Measurements from ENCODE around the gene RNPEPL1. TPM values are rescaled to one million over a fixed set of nuclear protein-coding genes. Genes with fewer than 3 reads are reported as not detected.
A peak's percentile ranks its signal among the peaks of the same experiment; 100 is the strongest.

Gene RNPEPL1
- total RNA-seq, 4 donors from 2014 or later, result 7.2 to 38.7 (median 14.4) TPM

DNA sequence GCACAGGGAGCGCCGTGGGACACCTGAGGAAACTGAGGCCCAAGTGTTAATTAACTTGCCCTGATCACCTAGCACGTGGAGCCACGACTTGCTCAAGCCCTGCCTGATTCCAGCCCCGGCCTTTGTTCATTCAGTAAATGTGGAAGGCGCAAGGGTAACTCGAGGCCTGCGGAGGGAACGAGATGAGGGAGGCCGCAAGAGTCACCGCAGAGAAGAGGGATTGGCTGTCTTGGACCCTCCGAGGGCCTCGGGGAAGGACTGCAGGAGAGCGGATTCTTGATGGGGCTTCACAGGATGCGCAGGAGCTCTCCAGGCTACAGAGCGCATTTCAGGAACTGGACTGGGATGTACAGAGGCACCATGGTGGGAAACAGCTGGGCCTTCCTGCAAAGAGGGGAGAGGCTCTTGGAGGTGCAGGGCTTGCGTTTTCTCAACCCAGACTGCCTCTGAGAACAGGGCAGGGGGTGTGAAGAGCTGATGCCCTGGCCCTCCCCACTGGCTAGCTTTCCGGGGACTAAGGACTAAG lies 10.0 kb upstream of the RNPEPL1 start:
- intact Hi-C loops (cut with DNase I; ENCODE audit: low total_unique reads), result no loop called here
- TF ChIP-seq, protein P1, sequence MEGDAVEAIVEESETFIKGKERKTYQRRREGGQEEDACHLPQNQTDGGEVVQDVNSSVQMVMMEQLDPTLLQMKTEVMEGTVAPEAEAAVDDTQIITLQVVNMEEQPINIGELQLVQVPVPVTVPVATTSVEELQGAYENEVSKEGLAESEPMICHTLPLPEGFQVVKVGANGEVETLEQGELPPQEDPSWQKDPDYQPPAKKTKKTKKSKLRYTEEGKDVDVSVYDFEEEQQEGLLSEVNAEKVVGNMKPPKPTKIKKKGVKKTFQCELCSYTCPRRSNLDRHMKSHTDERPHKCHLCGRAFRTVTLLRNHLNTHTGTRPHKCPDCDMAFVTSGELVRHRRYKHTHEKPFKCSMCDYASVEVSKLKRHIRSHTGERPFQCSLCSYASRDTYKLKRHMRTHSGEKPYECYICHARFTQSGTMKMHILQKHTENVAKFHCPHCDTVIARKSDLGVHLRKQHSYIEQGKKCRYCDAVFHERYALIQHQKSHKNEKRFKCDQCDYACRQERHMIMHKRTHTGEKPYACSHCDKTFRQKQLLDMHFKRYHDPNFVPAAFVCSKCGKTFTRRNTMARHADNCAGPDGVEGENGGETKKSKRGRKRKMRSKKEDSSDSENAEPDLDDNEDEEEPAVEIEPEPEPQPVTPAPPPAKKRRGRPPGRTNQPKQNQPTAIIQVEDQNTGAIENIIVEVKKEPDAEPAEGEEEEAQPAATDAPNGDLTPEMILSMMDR (IDR thresholded peaks at IDR 0.05), result no peak
- no peak for TF ChIP-seq POLR2A (IDR thresholded peaks at IDR 0.05)
- Histone ChIP-seq H3K9me3 (no peaks in the 10 kb centered on the region), H3K27me3 (peaks cover 0 to 7% of the 10 kb centered on the region in 2 donors), H3K27ac (no peak overlapping the region), H3K4me1 (peaks cover 0 to 16% of the 10 kb centered on the region in 2 donors), H3K4me3 (no peak overlapping the region), H3K36me3 (no peaks in the 10 kb centered on the region)
- no peak for DNase-seq

DNA sequence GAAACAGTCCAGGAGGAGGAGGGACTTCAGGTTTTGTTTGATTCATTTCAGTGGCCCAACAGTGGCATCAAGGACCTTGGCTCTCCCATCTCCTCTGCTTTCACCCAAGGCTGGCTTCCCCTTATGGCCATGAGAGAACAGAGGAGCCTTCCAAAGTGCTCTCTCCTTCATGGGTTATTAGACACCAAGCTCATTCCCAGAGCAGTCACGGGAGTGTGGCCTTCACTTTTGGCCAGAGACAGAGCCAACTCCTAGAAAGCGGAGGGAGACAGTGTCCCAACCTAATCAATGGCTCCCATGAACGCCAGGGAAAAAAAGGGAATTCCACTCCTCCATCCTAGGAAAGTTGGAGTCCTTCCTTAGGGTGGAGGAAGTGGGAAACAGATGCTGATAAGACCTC lies 9.0 kb upstream of the RNPEPL1 start:
- intact Hi-C loops (cut with DNase I; ENCODE audit: low total_unique reads), result no loop called here
- no peak for TF ChIP-seq POLR2A (IDR thresholded peaks at IDR 0.05)
- TF ChIP-seq, protein P1 (IDR thresholded peaks at IDR 0.05), result no peak
- Histone ChIP-seq H3K4me3 (no peak overlapping the region), H3K27me3 (peaks cover 0 to 7% of the 10 kb centered on the region in 2 donors), H3K36me3 (no peaks in the 10 kb centered on the region), H3K4me1 (peaks cover 0 to 16% of the 10 kb centered on the region in 2 donors), H3K27ac (no peak overlapping the region), H3K9me3 (no peaks in the 10 kb centered on the region)
- DNase-seq, result no peak

DNA sequence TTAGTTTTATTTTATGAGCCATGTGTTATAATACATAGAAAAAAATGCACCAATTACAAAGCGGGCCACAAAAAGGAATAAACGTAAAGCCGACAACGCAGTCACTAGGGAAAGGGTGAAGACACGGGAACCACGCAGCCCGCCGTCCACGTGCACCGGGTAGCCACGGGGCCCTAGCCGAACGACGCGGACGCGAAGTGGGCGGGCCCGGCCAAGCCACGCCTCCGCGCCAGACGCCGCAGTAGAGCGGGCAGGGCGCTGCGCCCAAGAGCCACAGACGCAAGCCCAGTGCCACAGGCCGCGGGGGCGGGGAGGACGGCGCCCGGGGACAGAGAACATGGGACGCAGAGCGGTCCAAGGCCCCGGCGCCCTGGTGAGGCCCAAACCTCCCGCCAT lies 8.2 kb upstream of the RNPEPL1 start, which contains the start of gene DUSP28:
Gene DUSP28 (plus strand): TSS at position 274 of the 396 bp plus-strand sequence. CDS start 328 bp downstream, outside the sequence.
- Histone ChIP-seq H3K27me3 (peaks cover 0 to 7% of the 10 kb centered on the region in 2 donors), H3K27ac (peak within 1 kb of the TSS; percentile 94 to 98), H3K36me3 (no peaks in the 10 kb centered on the region), H3K4me3 (peak within 1 kb of the TSS; percentile 64 to 74), H3K4me1 (peaks cover 0 to 16% of the 10 kb centered on the region in 2 donors), H3K9me3 (no peaks in the 10 kb centered on the region)
- peak; percentile 74 to 82 for TF ChIP-seq POLR2A (IDR thresholded peaks at IDR 0.05)
- TF ChIP-seq, protein P1 (IDR thresholded peaks at IDR 0.05), result no peak
- peak; percentile 82 to 90 for DNase-seq
- intact Hi-C loops (cut with DNase I; ENCODE audit: low total_unique reads), result no loop called here

DNA sequence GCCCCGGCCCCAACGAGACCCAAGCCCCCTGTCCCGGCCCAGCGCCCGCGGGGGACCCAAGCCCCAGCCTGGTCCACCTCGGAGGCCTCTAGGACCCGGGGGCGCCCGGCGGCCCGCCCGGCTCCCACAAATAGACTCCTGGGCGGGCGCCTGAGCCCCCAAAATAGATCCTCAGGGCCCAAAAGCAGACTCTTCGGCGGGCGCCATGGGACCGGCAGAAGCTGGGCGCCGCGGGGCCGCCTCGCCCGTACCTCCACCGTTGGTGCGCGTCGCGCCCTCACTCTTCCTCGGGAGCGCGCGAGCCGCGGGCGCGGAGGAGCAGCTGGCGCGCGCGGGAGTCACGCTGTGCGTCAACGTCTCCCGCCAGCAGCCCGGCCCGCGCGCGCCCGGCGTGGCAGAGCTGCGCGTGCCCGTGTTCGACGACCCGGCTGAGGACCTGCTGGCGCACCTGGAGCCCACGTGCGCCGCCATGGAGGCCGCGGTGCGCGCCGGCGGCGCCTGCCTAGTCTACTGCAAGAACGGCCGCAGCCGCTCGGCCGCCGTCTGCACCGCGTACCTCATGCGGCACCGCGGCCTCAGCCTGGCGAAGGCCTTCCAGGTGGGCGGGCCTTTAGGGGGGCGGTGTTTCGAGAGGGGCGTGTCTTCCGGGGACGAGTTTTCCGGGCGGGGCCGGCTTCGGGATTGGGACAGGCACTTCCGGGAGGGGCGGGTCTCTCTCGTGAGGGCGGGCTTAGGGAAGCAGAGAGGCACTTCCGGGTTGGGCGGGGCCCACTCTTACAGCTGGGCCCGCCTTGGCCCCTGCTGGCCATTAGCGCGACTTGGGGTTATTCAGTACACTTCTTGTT lies 7.6 kb upstream of the RNPEPL1 start:
- peaks cover 0 to 7% of the 10 kb centered on the region in 2 donors for H3K27me3 ChIP-seq
- H3K4me1 ChIP-seq, result peaks cover 3 to 17% of the 10 kb centered on the region in 2 donors
- peak; percentile 56 to 93 for TF ChIP-seq POLR2A (IDR thresholded peaks at IDR 0.05)
- TF ChIP-seq, protein P1 (IDR thresholded peaks at IDR 0.05), result peak; percentile 28 to 49 (median 32)
- H3K9me3 ChIP-seq, result no peaks in the 10 kb centered on the region
- peak; percentile 100 for DNase-seq
- intact Hi-C loops (cut with DNase I; ENCODE audit: low total_unique reads), result no loop called here
- H3K36me3 ChIP-seq, result no peaks in the 10 kb centered on the region
- H3K4me3 ChIP-seq, result peak overlapping the region; percentile 64 to 74
- peak overlapping the region; percentile 94 to 98 for H3K27ac ChIP-seq

All from uterus (tissue), 4 donors.